Muscle of arm (tissue), 14 donors: Measurements from ENCODE around the gene MMP14. TPM values are rescaled to one million over a fixed set of nuclear protein-coding genes. Genes with fewer than 3 reads are reported as not detected.
"Not testable (repeated sequence)": the region's sequence is repeated elsewhere in the genome, so short reads cannot be mapped to it uniquely, and the experiment has no call there.

Experiments used
- DNase-seq: peaks from one replicate; pipeline ENCODE4 v3.0.0-alpha.2; 2013
- long read RNA-seq, 11 donors: transcript quantifications; one replicate each; lab custom pipeline, GENCODE V29; 2026
- polyA plus RNA-seq, 12 donors: library from polyadenylated mRNA; unstranded; fragments of 120-200 nt; gene quantifications; one replicate each; pipeline ENCODE4 v1.2.1, GENCODE V29; 2013; ENCODE audit not compliant: insufficient read length in 12 of 12

MMP14 gene
- 100 to 1,000 TPM in 11 of 12 donors, not detected in 1; 114 to 285 (median 170) TPM for polyA plus RNA-seq
- long read RNA-seq, donor 1, transcript MMP14-202 (2 exons, 560 nt), result major isoform, 14 of 35 reads
- long read RNA-seq, donor 1, partial matches to known transcripts, result 10 of 35 reads
- long read RNA-seq, donor 1, other reads (novel, unspliced or antisense), result 7 of 35 reads
- long read RNA-seq, donor 2, transcript MMP14-202 (2 exons, 560 nt), result minor isoform, 12 of 53 reads
- long read RNA-seq, donor 2, transcript MMP14-201 (10 exons, 3,732 nt), result major isoform, 23 of 53 reads
- long read RNA-seq, donor 2, partial matches to known transcripts, result 12 of 53 reads
- long read RNA-seq, donor 2, other reads (novel, unspliced or antisense), result 6 of 53 reads
- long read RNA-seq, donor 3, transcript MMP14-201 (10 exons, 3,732 nt), result major isoform, 8 of 12 reads
- long read RNA-seq, donor 3, partial matches to known transcripts, result 0 of 12 reads
- long read RNA-seq, donor 3, other reads (novel, unspliced or antisense), result 0 of 12 reads
- long read RNA-seq, donor 4, transcript MMP14-201 (10 exons, 3,732 nt), result major isoform, 7 of 55 reads
- long read RNA-seq, donor 4, transcript MMP14-202 (2 exons, 560 nt), result minor isoform, 5 of 55 reads
- long read RNA-seq, donor 4, partial matches to known transcripts, result 43 of 55 reads
- long read RNA-seq, donor 4, other reads (novel, unspliced or antisense), result 0 of 55 reads
- long read RNA-seq, donor 5, transcript MMP14-202 (2 exons, 560 nt), result minor isoform, 11 of 119 reads
- long read RNA-seq, donor 5, transcript MMP14-201 (10 exons, 3,732 nt), result major isoform, 20 of 119 reads
- long read RNA-seq, donor 5, partial matches to known transcripts, result 88 of 119 reads
- long read RNA-seq, donor 5, other reads (novel, unspliced or antisense), result 0 of 119 reads
- long read RNA-seq, donor 6, transcript MMP14-202 (2 exons, 560 nt), result minor isoform, 5 of 29 reads
- long read RNA-seq, donor 6, transcript MMP14-201 (10 exons, 3,732 nt), result major isoform, 10 of 29 reads
- long read RNA-seq, donor 6, partial matches to known transcripts, result 14 of 29 reads
- long read RNA-seq, donor 6, other reads (novel, unspliced or antisense), result 0 of 29 reads
- long read RNA-seq, donor 7, transcript MMP14-201 (10 exons, 3,732 nt), result major isoform, 7 of 14 reads
- long read RNA-seq, donor 7, transcript MMP14-202 (2 exons, 560 nt), result major isoform, 7 of 14 reads
- long read RNA-seq, donor 7, partial matches to known transcripts, result 0 of 14 reads
- long read RNA-seq, donor 7, other reads (novel, unspliced or antisense), result 0 of 14 reads
- long read RNA-seq, donor 8, transcript MMP14-201 (10 exons, 3,732 nt), result major isoform, 14 of 28 reads
- long read RNA-seq, donor 8, transcript MMP14-202 (2 exons, 560 nt), result minor isoform, 9 of 28 reads
- long read RNA-seq, donor 8, partial matches to known transcripts, result 5 of 28 reads
- long read RNA-seq, donor 8, other reads (novel, unspliced or antisense), result 0 of 28 reads
- long read RNA-seq, donor 9, transcript MMP14-201 (10 exons, 3,732 nt), result minor isoform, 9 of 112 reads
- long read RNA-seq, donor 9, transcript MMP14-202 (2 exons, 560 nt), result major isoform, 18 of 112 reads
- long read RNA-seq, donor 9, partial matches to known transcripts, result 78 of 112 reads
- long read RNA-seq, donor 9, other reads (novel, unspliced or antisense), result 7 of 112 reads
- long read RNA-seq, donor 10, transcript MMP14-201 (10 exons, 3,732 nt), result major isoform, 12 of 28 reads
- long read RNA-seq, donor 10, transcript MMP14-202 (2 exons, 560 nt), result minor isoform, 6 of 28 reads
- long read RNA-seq, donor 10, partial matches to known transcripts, result 5 of 28 reads
- long read RNA-seq, donor 10, other reads (novel, unspliced or antisense), result 5 of 28 reads
- long read RNA-seq, donor 11, transcript MMP14-202 (2 exons, 560 nt), result minor isoform, 7 of 72 reads
- long read RNA-seq, donor 11, transcript MMP14-201 (10 exons, 3,732 nt), result major isoform, 14 of 72 reads
- long read RNA-seq, donor 11, partial matches to known transcripts, result 51 of 72 reads
- long read RNA-seq, donor 11, other reads (novel, unspliced or antisense), result 0 of 72 reads

- DNase-seq, result peak; percentile 89
Observed at GRCh38 chr14:22836301-22837113, at the start of gene MMP14. Gene MMP14 (plus strand): TSS chr14:22836585. CDS start chr14:22836818, 233 bp downstream.

GRCh38 chr14:22786685-22787084 is 49.7 kb upstream of the MMP14 start:
- DNase-seq, result no peak

GRCh38 chr14:22791301-22791700 is 45.1 kb upstream of the MMP14 start:
- DNase-seq, result no peak

DNA sequence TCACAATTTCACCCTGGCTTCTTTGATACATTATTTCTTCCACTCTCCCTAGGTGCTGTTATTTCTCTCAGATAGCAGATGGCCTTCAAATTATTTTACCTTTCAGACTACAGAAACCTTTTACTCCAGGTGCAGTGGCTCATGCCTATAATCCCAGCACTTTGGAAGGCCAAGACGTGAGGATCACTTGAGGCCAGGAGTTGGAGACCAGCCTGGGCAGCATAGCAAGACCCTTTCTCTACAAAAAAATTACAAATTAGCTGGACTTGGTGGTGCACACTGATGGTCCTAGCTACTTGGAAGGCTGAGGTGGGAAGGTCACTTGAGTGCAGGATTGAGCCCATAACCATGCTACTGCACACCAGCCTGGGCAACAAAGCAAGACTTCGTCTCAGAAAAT is 44.2 kb upstream of the MMP14 start:
- no peak for DNase-seq

DNA sequence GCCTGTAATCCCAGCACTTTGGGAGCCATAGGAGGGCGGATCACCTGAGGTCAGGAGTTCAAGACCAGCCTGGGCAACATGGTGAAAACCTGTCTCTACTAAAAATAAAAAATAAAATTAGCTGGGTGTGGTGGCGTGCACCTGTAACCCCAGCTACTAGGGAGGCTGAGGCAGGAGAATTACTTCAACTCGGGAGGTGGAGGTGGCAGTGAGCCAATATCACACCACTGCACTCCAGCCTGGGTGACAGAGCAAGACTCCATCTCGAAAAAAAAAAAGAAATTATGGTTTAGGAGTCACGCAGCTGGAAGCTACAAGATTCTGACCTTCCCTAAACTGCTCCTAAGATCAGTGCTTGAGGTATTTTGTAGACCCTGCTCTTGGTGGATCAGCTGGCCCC is 42.8 kb upstream of the MMP14 start:
- not testable (repeated sequence) for DNase-seq

DNA sequence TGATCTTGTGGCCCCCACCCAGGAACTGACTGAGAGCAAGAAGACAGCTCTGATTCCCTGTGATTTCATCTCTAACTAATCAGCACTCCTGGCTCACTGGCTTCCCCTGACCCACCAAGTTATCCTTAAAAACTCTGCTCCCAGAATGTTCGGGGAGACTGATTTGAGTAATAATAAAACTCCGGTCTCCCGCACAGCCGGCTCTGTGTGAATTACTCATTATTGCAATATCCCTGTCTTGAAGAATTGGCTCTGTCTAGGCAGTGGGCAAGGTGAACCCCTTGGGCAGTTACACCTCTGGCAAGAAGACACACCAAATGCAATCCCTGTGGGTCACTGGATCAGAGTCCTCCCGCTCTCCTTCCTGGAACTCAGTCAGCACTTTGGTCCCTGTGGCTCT is 42.4 kb upstream of the MMP14 start:
- DNase-seq, result no peak

DNA sequence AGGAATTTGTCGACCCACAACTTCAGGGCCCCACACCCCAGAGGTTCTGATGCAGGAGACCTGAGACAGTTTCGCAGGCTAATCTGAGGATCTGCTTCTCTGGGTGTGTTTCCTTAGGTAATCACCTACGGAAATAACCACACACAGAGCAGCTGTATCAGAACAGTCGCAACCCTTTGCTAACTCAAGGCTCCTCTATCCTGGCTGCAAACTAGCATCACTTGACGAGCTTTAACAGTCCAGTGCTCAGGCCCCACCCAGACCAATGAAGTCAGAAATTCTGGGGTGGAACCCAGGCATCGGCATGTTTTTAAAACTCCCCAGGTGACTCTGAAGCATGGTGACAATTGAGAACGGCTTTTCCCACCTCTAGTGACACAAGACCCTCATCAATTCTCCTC is 41.8 kb upstream of the MMP14 start:
- DNase-seq, result no peak

- no peak for DNase-seq
Observed at GRCh38 chr14:22796087-22796707, 40.2 kb upstream of the MMP14 start.

DNA sequence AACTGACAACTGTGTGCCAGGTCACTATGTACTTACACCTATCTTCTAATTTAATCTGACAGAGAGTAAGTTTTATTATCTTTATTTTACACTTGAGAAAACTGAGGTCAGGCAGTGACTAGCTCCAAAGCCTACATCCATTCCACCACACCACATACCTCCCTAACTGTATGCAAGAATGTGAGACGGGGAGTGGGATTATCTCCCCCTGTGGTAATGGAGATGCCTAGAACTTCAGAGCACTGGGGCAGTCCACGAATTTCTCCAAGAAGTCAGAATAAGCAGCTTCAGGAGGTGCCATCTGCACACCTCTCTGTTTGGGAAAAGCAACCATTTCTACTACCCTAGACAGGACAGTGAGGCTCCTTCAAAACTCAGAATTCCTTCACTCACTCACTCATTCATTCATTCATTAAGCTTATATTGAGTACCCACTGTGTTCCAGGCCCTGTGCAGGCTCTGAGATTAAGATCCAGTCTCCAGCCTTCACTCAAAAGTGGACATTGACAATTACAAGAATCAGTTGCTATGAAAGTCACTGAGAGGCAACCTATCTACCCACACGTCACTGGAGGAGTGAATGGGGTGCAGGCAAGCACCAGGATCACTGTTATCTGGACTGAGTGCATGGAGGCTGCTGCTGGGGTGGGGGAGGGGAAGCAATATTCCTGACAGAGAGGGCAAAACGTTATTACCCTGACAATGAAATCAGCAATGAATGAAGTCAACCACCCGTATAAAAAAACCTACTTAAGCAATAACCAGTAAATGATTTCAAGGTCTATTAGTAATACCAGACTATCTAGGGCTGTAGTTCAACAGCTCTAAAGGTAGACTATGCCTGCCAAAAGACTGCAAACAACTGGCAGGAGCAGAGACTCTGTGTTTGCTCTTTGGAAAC is 39.1 kb upstream of the MMP14 start:
- DNase-seq, result no peak

- DNase-seq, result no peak
Observed at GRCh38 chr14:22798528-22798927, 37.9 kb upstream of the MMP14 start.

- no peak for DNase-seq
Observed at GRCh38 chr14:22800346-22800745, 36.0 kb upstream of the MMP14 start.

DNA sequence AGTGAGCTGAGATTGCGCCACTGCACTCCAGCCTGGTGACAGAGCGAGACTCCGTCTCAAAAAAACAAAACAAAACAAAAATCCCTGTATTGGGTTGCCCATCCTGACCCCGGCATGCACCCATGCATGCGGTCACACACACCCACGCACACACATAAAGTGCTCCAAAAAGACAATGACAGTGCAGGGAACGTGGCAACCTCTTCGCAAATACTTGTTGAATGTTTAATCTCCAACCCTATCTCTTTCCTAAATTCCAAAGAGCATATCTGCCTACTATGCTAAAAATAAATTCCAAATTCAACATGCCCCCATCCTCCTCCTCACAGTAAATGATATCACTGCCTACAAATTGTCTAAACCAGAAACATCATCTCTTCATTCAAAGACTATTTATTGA is 34.7 kb upstream of the MMP14 start:
- DNase-seq, result no peak

DNA sequence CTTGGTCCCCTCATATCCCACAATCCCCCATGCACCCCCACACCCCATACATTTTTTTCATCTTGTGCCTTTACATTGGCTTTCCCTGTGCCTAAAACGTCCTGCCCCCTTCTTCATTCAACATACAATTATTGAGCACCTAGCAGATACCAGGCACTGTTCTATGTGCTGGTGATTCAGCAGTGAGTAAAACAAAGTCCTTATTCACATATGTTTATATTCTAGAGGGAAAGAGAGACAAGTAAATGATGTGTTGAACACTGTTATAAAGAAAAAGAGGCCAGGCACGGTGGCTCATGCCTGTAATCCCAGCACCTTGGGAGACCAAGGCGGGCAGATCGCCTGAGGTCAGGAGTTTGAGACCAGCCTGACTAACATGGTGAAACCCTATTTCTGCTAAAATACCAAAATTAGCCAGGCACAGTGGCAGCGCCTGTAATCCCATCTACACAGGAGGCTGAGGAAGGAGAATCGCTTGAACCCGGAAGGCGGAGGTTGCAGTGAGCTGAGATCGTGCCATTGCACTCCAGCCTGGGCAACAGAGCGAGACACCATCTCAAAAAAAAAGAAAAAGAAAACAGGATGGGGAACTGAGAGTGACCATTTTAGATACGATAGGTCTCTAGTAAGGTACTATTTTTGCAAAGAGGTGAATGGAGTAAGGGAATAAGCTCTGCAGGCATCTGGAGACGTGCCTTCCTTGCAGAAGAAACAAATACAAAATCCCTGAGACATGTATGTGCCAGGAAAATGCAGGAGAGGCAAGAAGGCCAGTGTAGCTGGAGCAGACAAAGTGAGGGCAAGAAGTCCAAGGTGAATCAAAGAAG is 33.3 kb upstream of the MMP14 start:
- no peak for DNase-seq

DNA sequence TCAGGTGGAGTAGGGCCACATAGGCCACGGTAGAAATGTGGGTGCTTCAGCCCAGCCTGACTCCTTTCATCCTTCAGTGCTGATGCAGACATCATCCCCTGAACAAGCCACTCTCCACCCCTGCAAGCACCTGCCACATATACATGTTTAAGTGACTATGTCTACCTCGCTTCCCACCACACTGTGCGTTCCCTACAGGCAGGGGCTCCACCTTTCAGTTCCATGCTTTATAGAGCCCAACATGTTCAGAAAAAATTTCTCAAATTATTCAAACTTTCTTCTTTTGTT is 32.8 kb upstream of the MMP14 start:
- DNase-seq, result no peak

DNA sequence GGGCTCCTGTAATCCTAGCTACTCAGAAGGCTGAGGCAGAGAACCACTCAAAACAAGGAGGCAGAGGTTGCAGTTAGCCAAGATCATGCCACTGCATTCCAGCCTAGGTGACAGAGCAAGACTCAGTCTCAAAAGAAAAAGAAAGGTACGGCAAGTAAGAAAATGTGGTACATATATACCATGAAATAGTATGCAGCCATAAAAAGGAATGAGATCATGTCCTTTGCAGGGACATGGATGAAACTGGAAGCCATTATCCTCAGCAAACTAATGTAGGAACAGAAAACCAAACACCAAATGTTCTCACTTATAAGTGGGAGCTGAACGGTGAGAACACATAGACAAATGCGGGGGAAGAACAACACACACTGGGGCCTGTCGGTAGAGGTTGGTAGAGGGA is 31.1 kb upstream of the MMP14 start:
- DNase-seq, result not testable (repeated sequence)

- DNase-seq, result no peak
Observed at GRCh38 chr14:22807432-22808087, 28.8 kb upstream of the MMP14 start.
